ENCODE data around the gene CENPX. TPM values are rescaled to one million over a fixed set of nuclear protein-coding genes. Genes with fewer than 3 reads are reported as not detected.

Gene CENPX
- total RNA-seq: 10 to 100 TPM; 80.2 to 91.3 TPM

DNA sequence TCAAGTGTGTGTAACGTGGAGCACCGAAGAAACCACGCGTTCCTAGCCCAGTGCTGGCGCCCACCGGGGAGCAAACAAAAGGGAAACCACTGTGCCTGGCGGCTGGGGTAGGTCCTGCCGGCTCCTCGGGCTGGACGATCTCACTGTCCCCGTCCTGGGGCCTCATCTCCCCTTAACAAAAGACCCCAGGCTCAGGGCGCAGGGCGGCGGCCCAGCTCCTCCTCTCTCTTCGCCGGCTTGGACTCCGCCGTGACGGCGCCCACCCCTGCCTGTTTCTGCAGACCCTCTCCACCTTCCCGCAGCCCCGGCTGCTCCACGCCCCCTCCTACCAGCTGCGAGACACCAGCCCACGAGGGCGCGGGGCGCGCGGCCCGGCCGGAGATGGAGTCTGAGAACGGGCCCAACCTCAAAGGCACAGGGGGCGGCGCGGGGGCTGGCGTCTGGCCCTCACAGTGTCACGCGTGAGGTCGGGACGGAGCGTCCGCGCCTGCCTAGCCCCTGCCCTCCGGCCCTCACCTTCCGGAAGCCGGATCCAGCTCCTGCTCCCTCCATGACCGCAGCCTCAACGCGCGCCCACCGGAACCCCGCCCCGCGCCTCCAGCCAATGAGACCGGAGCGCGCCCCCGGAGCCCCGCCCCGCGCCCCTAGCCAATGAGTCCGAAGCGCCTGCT, at the start of gene CENPX:
CENPX (minus strand) TSS at position 569 of the 671 bp plus-strand sequence; CDS start at position 552, 17 bp downstream.
- Mint-ChIP-seq H3K36me3 (peaks cover 4% of the 10 kb centered on the region), H3K4me3 (peak within 1 kb of the TSS; percentile 82), H3K27me3 (no peaks in the 10 kb centered on the region), H3K9me3 (ENCODE audit: low read depth) (no peaks in the 10 kb centered on the region), H3K4me1 (peaks cover 29% of the 10 kb centered on the region), H3K27ac (peak within 1 kb of the TSS; percentile 78)
- CTCF ChIA-PET: interaction anchor here (0.9 to 9.0 kb wide), 22 partner anchors 8 to 214 kb away, joined by 3 to 181 read pairs (median 7); partner anchors contain the start of genes ARHGDIA, DCXR, GPS1 and MAFG
- ATAC-seq (no peak), DNase-seq (no peak)

DNA sequence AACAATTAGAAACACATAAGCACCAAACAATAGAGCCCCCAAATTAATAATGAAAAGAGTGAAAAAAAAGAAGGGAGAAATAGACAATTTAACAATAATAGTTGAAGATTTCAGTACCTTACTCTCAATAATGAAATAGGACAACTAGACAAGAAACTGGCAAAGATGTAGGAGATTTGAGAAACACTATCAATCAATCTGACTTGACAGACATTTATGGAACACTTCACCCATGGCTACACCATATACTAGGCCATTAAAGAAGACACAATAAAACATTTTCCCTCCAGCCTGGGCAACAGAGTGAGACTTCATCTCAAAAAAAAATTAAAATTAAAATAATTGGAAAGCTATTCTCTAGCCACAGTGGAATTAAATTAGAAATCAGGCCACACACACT, 47.9 kb upstream of the CENPX start:
- no peak for ATAC-seq
- H3K9me3 Mint-ChIP-seq (ENCODE audit: low read depth): no peaks in the 10 kb centered on the region
- peaks cover 5% of the 10 kb centered on the region for H3K4me1 Mint-ChIP-seq
- DNase-seq: no peak
- H3K36me3 Mint-ChIP-seq: no peaks in the 10 kb centered on the region
- no peak overlapping the region for H3K27ac Mint-ChIP-seq
- no peak overlapping the region for H3K4me3 Mint-ChIP-seq
- CTCF ChIA-PET: interaction anchor here (0.7 to 1.3 kb wide), 4 partner anchors 40 to 519 kb away, joined by 3 to 4 read pairs (median 4); no protein-coding TSS in a partner anchor
- H3K27me3 Mint-ChIP-seq: peaks cover 7% of the 10 kb centered on the region

DNA sequence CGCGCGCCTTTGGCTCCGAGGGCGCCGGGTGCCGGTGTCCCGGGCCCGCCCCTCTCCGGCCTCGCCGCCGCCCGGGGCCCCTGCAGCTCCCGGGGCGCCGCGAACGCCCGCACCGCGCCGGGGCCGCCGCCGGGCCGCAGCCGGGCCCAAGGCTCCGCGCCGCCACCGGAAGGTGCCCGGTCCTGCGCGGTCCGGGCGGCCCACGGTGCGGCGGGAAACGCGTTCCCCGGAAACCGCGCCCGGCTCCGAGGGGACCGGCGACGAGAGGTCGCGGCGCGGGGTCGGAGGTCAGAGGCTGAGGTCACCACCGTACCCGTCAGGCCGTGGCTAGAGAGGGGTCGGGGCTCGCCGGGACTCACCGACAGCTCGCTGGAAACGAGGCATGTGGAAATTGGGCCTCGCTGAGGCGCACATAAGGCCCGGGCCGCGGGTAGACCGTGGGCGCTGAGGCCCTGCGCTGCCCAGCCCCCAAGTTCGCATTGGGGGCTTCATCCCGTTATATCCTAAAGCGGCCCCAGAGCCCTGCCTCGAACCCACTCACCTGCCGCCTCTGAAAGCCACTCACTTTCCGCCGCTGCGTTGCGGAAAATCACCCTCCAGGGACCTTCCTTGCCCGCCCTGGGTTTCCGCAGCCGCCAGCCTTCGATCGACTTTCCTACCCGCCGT, 43.1 kb upstream of the CENPX start, which contains the start of gene DUS1L:
DUS1L (minus strand) TSS at position 167 of the 666 bp plus-strand sequence. CDS start 745 bp downstream, outside the sequence.
- ATAC-seq (peak; percentile 89), DNase-seq (peak; percentile 74)
- Mint-ChIP-seq H3K27ac (peak within 1 kb of the TSS; percentile 81), H3K9me3 (ENCODE audit: low read depth) (no peaks in the 10 kb centered on the region), H3K4me1 (peaks cover 13% of the 10 kb centered on the region), H3K4me3 (peak within 1 kb of the TSS; percentile 81), H3K36me3 (no peaks in the 10 kb centered on the region), H3K27me3 (no peaks in the 10 kb centered on the region)
- CTCF ChIA-PET: interaction anchor here (0.8 to 2.0 kb wide), 8 partner anchors 15 to 106 kb away, joined by 3 to 7 read pairs (median 4); partner anchors contain the start of gene DCXR

DNA sequence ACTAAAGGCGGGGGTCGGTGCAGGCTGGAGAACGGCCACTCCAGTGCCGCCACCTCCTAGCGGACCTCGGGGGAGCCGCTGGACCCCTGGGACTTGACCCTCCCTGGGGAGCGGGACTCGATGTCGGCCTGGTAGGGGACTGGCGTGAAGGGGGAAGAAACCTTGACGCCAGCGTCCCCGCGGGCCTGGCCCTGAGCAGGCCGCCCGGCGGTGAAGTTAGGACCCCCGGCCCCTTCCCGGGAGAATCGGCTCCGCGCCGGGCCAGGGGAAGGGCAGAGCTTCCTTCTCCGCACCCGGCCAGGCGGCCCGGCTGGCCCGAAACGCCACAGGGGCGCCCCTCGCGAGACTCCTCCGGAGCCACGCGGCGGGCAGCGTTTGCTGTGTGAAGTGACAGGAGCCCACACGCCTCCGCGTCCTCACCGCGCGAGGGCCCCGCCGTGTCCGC, 42.5 kb upstream of the CENPX start:
- H3K9me3 Mint-ChIP-seq (ENCODE audit: low read depth): no peaks in the 10 kb centered on the region
- H3K27ac Mint-ChIP-seq: peak overlapping the region; percentile 28
- DNase-seq (no peak), ATAC-seq (peak; percentile 54)
- peak overlapping the region; percentile 67 for H3K4me3 Mint-ChIP-seq
- no peaks in the 10 kb centered on the region for H3K36me3 Mint-ChIP-seq
- CTCF ChIA-PET: interaction anchor here (0.8 to 2.0 kb wide), 5 partner anchors 12 to 106 kb away, joined by 3 to 7 read pairs (median 4); no protein-coding TSS in a partner anchor
- H3K4me1 Mint-ChIP-seq: peaks cover 13% of the 10 kb centered on the region
- H3K27me3 Mint-ChIP-seq: no peaks in the 10 kb centered on the region

DNA sequence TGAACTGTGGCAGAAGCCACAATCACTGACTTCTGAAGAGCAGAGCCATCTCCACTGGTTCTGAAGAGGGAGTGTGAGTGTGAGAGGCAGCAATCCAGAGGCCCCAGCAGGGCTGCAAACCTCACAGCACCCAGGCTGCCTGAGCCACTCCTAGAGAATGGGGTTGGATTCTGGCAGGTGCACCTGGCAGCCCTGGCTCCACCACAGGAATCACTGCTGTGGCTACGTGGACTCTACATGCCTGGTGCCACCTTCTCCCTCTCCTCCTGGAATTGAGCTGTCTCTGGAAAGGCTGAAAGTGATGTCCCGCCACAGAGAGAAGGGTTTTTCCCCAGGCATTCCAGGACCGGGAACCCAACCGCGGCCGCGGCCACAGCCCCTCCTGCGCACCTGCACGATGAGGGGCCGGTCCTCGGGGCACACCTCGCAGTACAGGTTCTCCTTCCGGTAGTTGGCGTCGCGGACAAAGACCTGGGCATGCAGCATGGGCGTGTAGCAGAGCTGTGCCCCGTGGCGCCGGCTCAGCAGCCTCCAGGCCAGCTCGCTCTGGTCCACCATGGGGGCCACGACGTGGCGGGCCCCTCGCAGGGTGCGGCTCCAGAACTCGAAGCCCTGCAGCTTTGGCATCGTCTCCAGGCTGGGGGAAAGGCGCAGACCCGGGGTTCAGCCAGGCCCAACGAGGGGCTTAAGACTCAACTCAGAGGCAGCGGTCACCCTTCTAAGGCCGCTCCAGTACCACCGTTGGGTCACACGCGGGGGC, 41.9 kb upstream of the CENPX start:
- Mint-ChIP-seq H3K27me3 (no peaks in the 10 kb centered on the region), H3K9me3 (ENCODE audit: low read depth) (no peaks in the 10 kb centered on the region), H3K4me1 (peaks cover 13% of the 10 kb centered on the region), H3K36me3 (no peaks in the 10 kb centered on the region), H3K4me3 (peak overlapping the region; percentile 67), H3K27ac (peak overlapping the region; percentile 64)
- ATAC-seq (no peak), DNase-seq (no peak)
- CTCF ChIA-PET: interaction anchor here (0.8 to 1.7 kb wide), 4 partner anchors 12 to 105 kb away, joined by 3 to 4 read pairs (median 4); no protein-coding TSS in a partner anchor

DNA sequence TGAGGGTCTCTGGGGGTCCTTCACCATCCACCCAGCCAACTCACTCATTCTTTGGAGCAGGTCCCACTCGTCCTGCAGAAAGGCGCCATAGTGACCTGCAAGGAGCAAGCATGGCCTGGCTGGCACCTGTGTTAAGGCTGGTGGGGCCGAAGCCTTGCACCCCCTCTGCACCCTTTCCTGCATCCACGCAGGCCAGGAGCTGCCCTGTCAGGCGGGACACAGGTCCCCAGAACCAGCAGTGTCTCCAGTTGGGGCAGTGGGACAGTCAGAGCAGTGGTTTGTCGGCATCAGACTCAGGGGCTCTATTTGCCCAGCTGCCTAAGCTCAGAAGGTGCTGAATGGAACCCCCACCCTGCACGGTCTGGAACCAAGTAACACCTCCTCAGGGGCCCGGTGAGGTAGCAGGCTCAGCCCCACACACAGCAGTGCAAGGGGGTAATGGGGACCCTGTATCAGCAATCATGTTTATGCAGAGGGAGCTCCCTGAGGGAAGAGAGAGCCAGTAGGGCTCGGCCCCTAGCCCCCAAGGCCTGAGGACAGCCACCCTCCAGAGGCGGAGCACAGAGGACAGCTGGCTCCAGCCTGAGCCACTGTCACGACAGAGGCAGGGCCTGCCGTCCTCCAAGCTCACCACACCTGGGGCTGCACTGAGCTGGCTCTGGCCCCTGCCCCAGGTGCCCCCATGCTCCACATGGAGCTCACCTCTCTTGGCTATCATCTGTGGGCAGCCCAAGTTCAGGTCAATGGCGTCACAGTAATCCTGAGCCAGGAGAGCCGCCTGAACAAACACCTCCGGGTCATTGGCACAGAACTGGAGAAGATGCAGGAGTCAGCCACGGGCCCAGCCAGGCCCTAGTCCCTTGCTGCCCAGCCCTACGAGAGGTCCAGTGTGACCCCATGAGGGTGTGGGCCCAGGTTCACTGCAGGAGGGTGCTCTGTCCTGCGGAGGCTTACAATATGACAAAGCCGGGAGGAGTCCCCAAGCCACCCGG, 41.0 kb upstream of the CENPX start:
- Mint-ChIP-seq H3K9me3 (ENCODE audit: low read depth) (no peaks in the 10 kb centered on the region), H3K27me3 (no peaks in the 10 kb centered on the region), H3K4me1 (peaks cover 13% of the 10 kb centered on the region), H3K36me3 (no peaks in the 10 kb centered on the region), H3K27ac (peak overlapping the region; percentile 64), H3K4me3 (peak overlapping the region; percentile 67)
- ATAC-seq: no peak
- CTCF ChIA-PET: interaction anchor here (1.6 kb wide), 1 partner anchor 49 kb away, joined by 4 read pairs; no protein-coding TSS in a partner anchor
- DNase-seq: no peak

DNA sequence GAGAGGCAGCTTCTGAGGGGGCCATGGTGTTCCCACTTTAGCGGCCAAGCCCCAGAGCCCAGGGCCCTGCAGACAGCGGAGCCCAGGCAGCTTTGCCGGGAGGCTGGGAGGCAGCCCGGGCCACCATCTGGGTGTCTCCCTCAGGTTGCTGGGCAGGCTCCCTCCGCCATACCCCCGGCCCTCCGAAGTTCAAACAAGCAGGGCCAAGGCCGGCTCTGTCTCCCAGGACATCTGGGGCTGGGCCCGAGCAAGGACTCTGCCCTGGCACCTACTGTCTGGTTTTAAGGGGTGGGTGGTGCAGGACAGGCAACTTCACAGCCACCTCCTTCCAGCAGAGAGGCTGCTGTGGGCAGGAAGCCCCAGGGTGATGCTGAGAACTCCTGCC, 40.3 kb upstream of the CENPX start:
- ATAC-seq: no peak
- Mint-ChIP-seq H3K4me1 (peaks cover 13% of the 10 kb centered on the region), H3K27ac (no peak overlapping the region), H3K4me3 (no peak overlapping the region), H3K36me3 (no peaks in the 10 kb centered on the region), H3K9me3 (ENCODE audit: low read depth) (no peaks in the 10 kb centered on the region), H3K27me3 (no peaks in the 10 kb centered on the region)
- DNase-seq: no peak
- CTCF ChIA-PET: no interaction called here

DNA sequence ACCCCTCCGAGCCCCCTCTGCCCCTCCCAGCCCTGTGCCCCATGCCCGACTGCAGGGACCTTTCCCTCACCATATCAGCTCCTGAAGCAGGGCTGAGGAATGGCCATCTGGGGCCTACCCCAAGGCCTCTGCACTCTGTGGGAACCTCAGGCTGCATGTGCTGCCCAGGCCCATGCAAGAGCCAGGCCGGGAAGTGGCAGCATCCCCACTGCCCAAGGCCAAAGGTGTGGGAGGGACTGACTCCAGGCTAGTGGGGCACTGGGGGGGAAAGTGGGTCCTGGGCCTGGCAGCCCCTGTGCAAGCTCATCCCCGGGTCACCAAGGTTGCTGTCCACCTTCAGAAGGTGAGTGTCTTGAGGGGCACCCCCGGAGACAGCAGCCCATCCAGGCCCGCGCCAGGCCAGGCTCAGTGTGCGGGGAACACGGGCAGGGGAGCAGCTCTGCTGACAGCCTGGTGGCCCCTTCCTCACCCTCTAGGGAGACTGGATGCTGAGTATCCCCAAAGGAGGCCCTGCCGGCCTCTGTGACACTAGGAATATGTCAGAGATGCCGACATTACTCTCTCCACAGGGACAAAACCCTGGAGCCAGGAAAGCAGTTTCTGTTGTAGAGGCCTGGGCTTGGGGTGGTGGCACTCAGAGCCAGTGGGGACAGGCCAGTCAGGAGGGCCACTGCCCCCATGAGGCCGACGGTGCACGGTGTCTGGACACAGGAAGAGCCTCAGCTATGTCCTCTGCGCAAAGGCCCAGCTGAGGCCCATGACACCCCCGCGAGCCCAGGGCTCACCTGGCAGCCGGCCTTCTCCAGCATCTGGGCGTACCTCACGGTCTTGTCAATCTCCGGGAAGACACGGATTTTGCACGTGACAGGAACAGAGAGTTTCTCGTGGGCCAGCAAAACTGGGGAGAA, 39.7 kb upstream of the CENPX start:
- ATAC-seq (no peak), DNase-seq (no peak)
- Mint-ChIP-seq H3K4me1 (peaks cover 13% of the 10 kb centered on the region), H3K27ac (no peak overlapping the region), H3K9me3 (ENCODE audit: low read depth) (no peaks in the 10 kb centered on the region), H3K27me3 (no peaks in the 10 kb centered on the region), H3K36me3 (no peaks in the 10 kb centered on the region), H3K4me3 (no peak overlapping the region)
- CTCF ChIA-PET: no interaction called here

DNA sequence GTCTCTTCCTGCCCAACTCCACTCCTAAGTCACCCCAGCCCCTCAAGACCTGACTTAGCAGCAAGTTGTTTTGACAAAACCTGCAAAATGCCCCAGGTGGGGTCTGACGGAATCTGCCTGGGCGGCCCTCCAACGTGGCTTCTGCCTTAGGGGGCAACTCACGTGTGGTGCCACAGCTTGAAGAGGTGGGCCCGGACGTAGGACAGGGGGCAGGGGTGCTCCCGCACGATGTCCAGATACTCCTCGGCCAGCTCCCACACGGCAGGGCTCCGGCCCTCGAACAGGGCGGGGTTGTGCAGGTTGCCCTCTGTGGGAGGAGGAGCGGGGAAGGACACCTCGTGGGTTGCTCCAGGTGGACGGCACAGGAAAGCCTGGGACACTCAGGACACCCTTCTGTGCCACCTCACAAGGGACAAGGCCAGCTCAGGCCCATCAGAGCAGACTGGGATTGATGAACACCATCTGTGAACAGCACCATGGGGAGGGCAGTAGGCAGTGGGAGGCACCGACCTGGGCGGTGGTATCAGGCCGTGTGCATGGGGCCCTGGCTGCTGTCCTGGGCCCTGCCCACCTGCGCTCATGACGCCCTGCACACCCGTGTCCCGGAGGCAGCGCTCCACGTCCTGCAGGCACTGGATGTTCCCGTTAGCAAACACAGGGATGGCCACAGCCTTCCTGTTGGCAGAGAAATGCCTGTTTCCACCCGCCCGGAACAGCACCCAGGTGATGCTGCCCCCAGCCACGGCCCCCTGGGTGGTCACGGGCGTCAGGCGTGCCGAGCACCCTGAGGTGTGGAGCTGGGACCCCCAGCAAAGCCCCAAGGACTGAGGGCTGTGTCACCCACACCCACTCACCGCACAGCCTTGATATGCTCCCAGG, 38.6 kb upstream of the CENPX start:
- ATAC-seq (no peak), DNase-seq (no peak)
- Mint-ChIP-seq H3K4me1 (peaks cover 10% of the 10 kb centered on the region), H3K36me3 (no peaks in the 10 kb centered on the region), H3K9me3 (ENCODE audit: low read depth) (no peaks in the 10 kb centered on the region), H3K27ac (no peak overlapping the region), H3K4me3 (no peak overlapping the region), H3K27me3 (no peaks in the 10 kb centered on the region)
- CTCF ChIA-PET: no interaction called here

DNA sequence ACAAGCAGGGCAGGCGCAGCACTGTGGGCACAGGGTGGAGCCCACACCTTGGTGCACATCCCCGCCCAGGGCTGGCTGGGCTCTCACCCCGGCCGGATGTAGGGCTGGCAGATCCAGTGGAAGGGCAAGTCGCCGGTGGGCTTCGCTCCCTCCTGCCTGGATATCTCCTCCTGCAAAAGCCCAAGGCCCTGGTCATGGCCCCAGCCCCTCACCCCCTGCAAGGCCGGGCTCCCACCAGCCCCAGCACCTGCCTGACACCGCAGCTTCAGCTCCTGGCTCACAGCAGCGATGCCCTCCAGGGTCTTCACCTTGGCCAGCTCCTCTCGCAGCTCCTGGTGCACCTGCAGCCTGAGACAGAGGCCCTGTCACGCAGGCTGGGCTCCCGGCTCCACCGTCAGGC, 37.9 kb upstream of the CENPX start:
- CTCF ChIA-PET: no interaction called here
- no peaks in the 10 kb centered on the region for H3K27me3 Mint-ChIP-seq

DNA sequence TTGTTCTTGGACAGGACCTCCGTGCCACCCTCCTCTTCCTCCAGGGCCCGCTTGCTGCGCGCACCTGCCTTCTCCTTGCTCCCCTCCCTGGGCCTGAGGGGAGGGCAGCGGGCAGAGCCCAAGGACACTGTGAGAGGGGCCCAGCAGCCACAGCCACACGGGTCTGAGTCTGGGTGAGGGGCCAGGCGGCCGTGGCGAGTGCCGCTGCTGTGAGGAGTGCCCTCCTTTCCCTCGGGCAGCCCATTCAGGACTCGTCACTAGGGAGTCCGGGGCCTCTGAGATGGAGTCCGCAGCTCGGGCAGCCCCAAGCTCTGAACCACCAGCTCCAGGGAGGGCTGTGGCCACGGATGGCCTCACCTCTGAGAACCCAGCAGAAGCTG, 37.3 kb upstream of the CENPX start:
- DNase-seq (no peak), ATAC-seq (no peak)
- Mint-ChIP-seq H3K4me1 (peaks cover 11% of the 10 kb centered on the region), H3K27ac (no peak overlapping the region), H3K27me3 (no peaks in the 10 kb centered on the region), H3K4me3 (no peak overlapping the region), H3K9me3 (ENCODE audit: low read depth) (no peaks in the 10 kb centered on the region), H3K36me3 (peaks cover under 1% of the 10 kb centered on the region)
- CTCF ChIA-PET: no interaction called here

More for the DNA sequence above, 37.9 kb upstream of the CENPX start:
- no peak overlapping the region for H3K27ac Mint-ChIP-seq
- DNase-seq: no peak
- peaks cover 8% of the 10 kb centered on the region for H3K4me1 Mint-ChIP-seq
- H3K36me3 Mint-ChIP-seq: no peaks in the 10 kb centered on the region
- no peaks in the 10 kb centered on the region for H3K9me3 Mint-ChIP-seq (ENCODE audit: low read depth)
- ATAC-seq: no peak
- no peak overlapping the region for H3K4me3 Mint-ChIP-seq

Data from activated CD8-positive, alpha-beta memory T cell treated with anti-CD3 and anti-CD28 coated beads, Interleukin-2, amount 10 ng/mL, durations not matched to agents 7 days and 5 days (primary cell).